22Rv1 (cell line): ENCODE data around the gene C1orf35.

ENCODE experiments used
- ZFX ChIP-seq: fragments of 450-650 bp; IDR thresholded peaks from 2 replicates; pipeline ENCODE4 v1.6.1; 2017; ENCODE audit warnings: antibody characterized with exemption, borderline replicate concordance
- TF ChIP-seq, protein P1 (sequence below): fragments of 450-650 bp; IDR thresholded peaks from 2 replicates; pipeline ENCODE4 v1.5.1; 2017; ENCODE audit warnings: mild to moderate bottlenecking

DNA sequence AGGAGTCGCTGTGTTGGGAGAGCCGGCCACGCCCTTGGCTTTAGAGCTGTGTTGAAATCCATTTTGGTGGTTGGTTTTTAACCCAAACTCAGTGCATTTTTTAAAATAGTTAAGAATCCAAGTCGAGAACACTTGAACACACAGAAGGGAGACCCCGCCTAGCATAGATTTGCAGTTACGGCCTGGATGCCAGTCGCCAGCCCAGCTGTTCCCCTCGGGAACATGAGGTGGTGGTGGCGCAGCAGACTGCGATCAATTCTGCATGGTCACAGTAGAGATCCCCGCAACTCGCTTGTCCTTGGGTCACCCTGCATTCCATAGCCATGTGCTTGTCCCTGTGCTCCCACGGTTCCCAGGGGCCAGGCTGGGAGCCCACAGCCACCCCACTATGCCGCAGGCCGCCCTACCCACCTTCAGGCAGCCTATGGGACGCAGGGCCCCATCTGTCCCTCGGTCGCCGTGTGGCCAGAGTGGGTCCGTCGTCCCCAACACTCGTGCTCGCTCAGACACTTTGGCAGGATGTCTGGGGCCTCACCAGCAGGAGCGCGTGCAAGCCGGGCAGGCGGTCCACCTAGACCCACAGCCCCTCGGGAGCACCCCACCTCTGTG is 4.7 kb downstream of the C1orf35 start:
- TF ChIP-seq, protein P1, sequence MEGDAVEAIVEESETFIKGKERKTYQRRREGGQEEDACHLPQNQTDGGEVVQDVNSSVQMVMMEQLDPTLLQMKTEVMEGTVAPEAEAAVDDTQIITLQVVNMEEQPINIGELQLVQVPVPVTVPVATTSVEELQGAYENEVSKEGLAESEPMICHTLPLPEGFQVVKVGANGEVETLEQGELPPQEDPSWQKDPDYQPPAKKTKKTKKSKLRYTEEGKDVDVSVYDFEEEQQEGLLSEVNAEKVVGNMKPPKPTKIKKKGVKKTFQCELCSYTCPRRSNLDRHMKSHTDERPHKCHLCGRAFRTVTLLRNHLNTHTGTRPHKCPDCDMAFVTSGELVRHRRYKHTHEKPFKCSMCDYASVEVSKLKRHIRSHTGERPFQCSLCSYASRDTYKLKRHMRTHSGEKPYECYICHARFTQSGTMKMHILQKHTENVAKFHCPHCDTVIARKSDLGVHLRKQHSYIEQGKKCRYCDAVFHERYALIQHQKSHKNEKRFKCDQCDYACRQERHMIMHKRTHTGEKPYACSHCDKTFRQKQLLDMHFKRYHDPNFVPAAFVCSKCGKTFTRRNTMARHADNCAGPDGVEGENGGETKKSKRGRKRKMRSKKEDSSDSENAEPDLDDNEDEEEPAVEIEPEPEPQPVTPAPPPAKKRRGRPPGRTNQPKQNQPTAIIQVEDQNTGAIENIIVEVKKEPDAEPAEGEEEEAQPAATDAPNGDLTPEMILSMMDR = no peak; the same call in none of the 2 replicates
- TF ChIP-seq ZFX = no peak
